CD14-positive monocyte (primary cell): ENCODE measurements around the gene ADAMTS15. TPM values are rescaled to one million over a fixed set of nuclear protein-coding genes. Genes with fewer than 3 reads are reported as not detected.
A peak's percentile ranks its signal among the peaks of the same experiment; 100 is the strongest.

Source experiments
- DNase-seq, 3 donors: peaks; one replicate each; pipeline ENCODE4 v3.0.0-alpha.2; 2011 to 2022
- H2AFZ ChIP-seq: 2 replicates; pipeline ENCODE4 v1.6.0; 2012; ENCODE audit warnings: mild to moderate bottlenecking, low read depth, low read length, inconsistent platforms; ENCODE audit not compliant: insufficient read depth, poor library complexity, severe bottlenecking
- H3K27ac ChIP-seq, 2 donors: 1 replicate in 1 of 2; 2 replicates in 1 of 2; pipeline ENCODE4 v1.5.1; 2012 to 2013; ENCODE audit warnings: low read length in 2 of 2, control low read depth in 1 of 2, inconsistent platforms in 1 of 2, low read depth in 1 of 2, mild to moderate bottlenecking in 1 of 2
- H3K27me3 ChIP-seq, 2 donors: one replicate each; pipeline versions ENCODE4 v1.6.0 to v1.6.1; 2011 to 2013; ENCODE audit warnings: low read length in 2 of 2; ENCODE audit not compliant: control insufficient read depth in 2 of 2, insufficient read depth in 2 of 2
- H3K36me3 ChIP-seq, 2 donors: replicated peaks in 1 of 2; 1 replicate in 1 of 2; 2 replicates in 1 of 2; pipeline versions ENCODE4 v1.5.1 to v1.6.1; 2012 to 2013; ENCODE audit warnings: low read length in 2 of 2, control low read depth in 1 of 2, inconsistent platforms in 1 of 2, mild to moderate bottlenecking in 1 of 2; ENCODE audit not compliant: insufficient read depth in 2 of 2, control insufficient read depth in 1 of 2
- H3K4me1 ChIP-seq, 2 donors: 1 replicate in 1 of 2; 2 replicates in 1 of 2; pipeline versions ENCODE4 v1.5.1 to v1.6.1; 2012 to 2013; ENCODE audit warnings: low read length in 2 of 2, control low read depth in 1 of 2, inconsistent platforms in 1 of 2, mild to moderate bottlenecking in 1 of 2, moderate library complexity in 1 of 2; ENCODE audit not compliant: insufficient read depth in 2 of 2, control insufficient read depth in 1 of 2
- H3K4me2 ChIP-seq: replicated peaks from 2 replicates; pipeline ENCODE3; 2012; ENCODE audit warnings: low read length, moderate library complexity, mild to moderate bottlenecking; ENCODE audit not compliant: poor library complexity, severe bottlenecking; ENCODE audit errors: extremely low read depth
- H3K4me3 ChIP-seq, 3 experiments: fragments of 200-600 bp in 1 of 3; sonication (generic) in 1 of 3; replicated peaks in 1 of 3; 1 replicate in 2 of 3; 2 replicates in 1 of 3; pipeline ENCODE4 v1.5.1; 2011 to 2013; ENCODE audit warnings: low read length in 3 of 3, mild to moderate bottlenecking in 3 of 3, control low read depth in 2 of 3, low read depth in 2 of 3, inconsistent platforms in 1 of 3, moderate library complexity in 1 of 3
- H3K79me2 ChIP-seq: 2 replicates; pipeline ENCODE4 v1.6.0; 2012; ENCODE audit warnings: mild to moderate bottlenecking, control low read depth, inconsistent platforms, low read length, moderate library complexity; ENCODE audit not compliant: insufficient read depth
- H3K9ac ChIP-seq: 2 replicates; pipeline ENCODE4 v1.6.0; 2017; ENCODE audit warnings: low read length, mild to moderate bottlenecking; ENCODE audit not compliant: insufficient read depth, poor library complexity, severe bottlenecking
- H3K9me3 ChIP-seq, 2 donors: replicated peaks in 1 of 2; 1 replicate in 1 of 2; 2 replicates in 1 of 2; pipeline versions ENCODE4 v1.5.1 to v1.6.1; 2012 to 2013; ENCODE audit warnings: low read length in 2 of 2, control low read depth in 1 of 2; ENCODE audit not compliant: control insufficient read depth in 1 of 2, insufficient read depth in 1 of 2
- H4K20me1 ChIP-seq: 2 replicates; pipeline ENCODE4 v1.6.0; 2012; ENCODE audit warnings: mild to moderate bottlenecking, low read length, control low read depth, moderate library complexity; ENCODE audit not compliant: insufficient read depth
- H3K27ac Mint-ChIP-seq, 7 donors: one replicate each; pipeline ENCODE4 v1.8.0; 2020; ENCODE audit warnings: mild to moderate bottlenecking in 7 of 7, mixed read lengths in 7 of 7, moderate library complexity in 6 of 7, inconsistent platforms in 2 of 7
- H3K27me3 Mint-ChIP-seq, 3 donors: one replicate each; pipeline ENCODE4 v1.8.0; 2021 to 2022; ENCODE audit warnings: low read depth in 3 of 3, mild to moderate bottlenecking in 3 of 3, mixed read lengths in 3 of 3, moderate library complexity in 3 of 3, inconsistent platforms in 1 of 3
- H3K36me3 Mint-ChIP-seq, 2 donors: one replicate each; pipeline ENCODE4 v1.8.0; 2020; ENCODE audit warnings: mixed read lengths in 2 of 2, inconsistent platforms in 1 of 2, mild to moderate bottlenecking in 1 of 2
- H3K4me1 Mint-ChIP-seq: one replicate; pipeline ENCODE4 v1.8.0; 2020; ENCODE audit warnings: mild to moderate bottlenecking, mixed read lengths
- H3K4me3 Mint-ChIP-seq, 2 donors: one replicate each; pipeline ENCODE4 v1.8.0; 2020; ENCODE audit warnings: mild to moderate bottlenecking in 2 of 2, mixed read lengths in 2 of 2, moderate library complexity in 1 of 2
- H3K9me3 Mint-ChIP-seq, 7 donors: one replicate each; pipeline ENCODE4 v1.8.0; 2020 to 2022; ENCODE audit warnings: mixed read lengths in 7 of 7, mild to moderate bottlenecking in 6 of 7, moderate library complexity in 6 of 7, inconsistent platforms in 2 of 7
- CTCF ChIP-seq: fragments of 200-600 bp; IDR thresholded peaks from one replicate; pipeline ENCODE4 v1.8.0; 2022; ENCODE audit warnings: antibody characterized with exemption, mild to moderate bottlenecking
- WGBS: methylation state at CpG from one replicate; pipeline ENCODE4 v1.1.5; 2013; ENCODE audit warnings: missing lambda C conversion rate; ENCODE audit not compliant: insufficient coverage; 5-methylcytosine and 5-hydroxymethylcytosine counted together
- intact Hi-C, 2 donors: fragments of 100-400 bp; cut with micrococcal nuclease; formaldehyde crosslinking; loops; one replicate each; pipeline versions ENCODE4 v1.15.0 to v1.15.1; 2023
- polyA plus RNA-seq, 3 donors: library from polyadenylated mRNA; depleted of rRNA in 1 of 3; unstranded in 2 of 3; stranded (reverse) in 1 of 3; fragments of 300-500 nt in 2 of 3; fragments of >200 nt in 1 of 3; fragmentation: Illumina TruSeq in 2 of 3; gene quantifications; 1 replicate in 2 of 3; 2 replicates in 1 of 3; pipeline ENCODE4 v1.2.3, GENCODE V29; 2012 to 2021

ADAMTS15 gene
- polyA plus RNA-seq, 3 donors: not detected

- WGBS: 100% methylated on average over 3 of the region's 8 CpGs
- Histone ChIP-seq H3K79me2 (no peaks in the 10 kb centered on the region), H3K36me3 (no peaks in the 10 kb centered on the region), H3K4me3 (no peak overlapping the region), H3K27me3 (peaks cover 5 to 25% of the 10 kb centered on the region in 2 donors), H3K4me1 (peaks cover 8 to 10% of the 10 kb centered on the region in 2 donors), H4K20me1 (no peaks in the 10 kb centered on the region), H3K9me3 (peaks cover 0 to 2% of the 10 kb centered on the region in 2 donors), H3K4me2 (no peak overlapping the region), H3K9ac (no peak overlapping the region), H3K27ac (no peak overlapping the region), H2AFZ (no peak overlapping the region)
- peaks cover 33 to 49% (median 43%) of the 10 kb centered on the region in 3 donors for H3K27me3 Mint-ChIP-seq
- intact Hi-C loops: no loop called here
- peak overlapping the region in 1 of 2 donors; percentile 59 for H3K4me3 Mint-ChIP-seq
- H3K4me1 Mint-ChIP-seq: peaks cover 8% of the 10 kb centered on the region
- TF ChIP-seq CTCF: no peak
- no peaks in the 10 kb centered on the region for H3K9me3 Mint-ChIP-seq
- no peak for DNase-seq
- no peak overlapping the region for H3K27ac Mint-ChIP-seq
- H3K36me3 Mint-ChIP-seq: no peaks in the 10 kb centered on the region
These were observed 26.7 kb upstream of the ADAMTS15 start for GRCh38 chr11:130421697-130422096.

- Histone ChIP-seq H3K4me2 (no peak overlapping the region), H3K4me3 (no peak overlapping the region), H3K27ac (no peak overlapping the region), H3K9me3 (peaks cover 0 to 8% of the 10 kb centered on the region in 2 donors), H3K9ac (no peak overlapping the region), H2AFZ (no peak overlapping the region), H3K4me1 (peaks cover 8 to 10% of the 10 kb centered on the region in 2 donors), H3K27me3 (peaks cover 12 to 32% of the 10 kb centered on the region in 2 donors), H3K79me2 (no peaks in the 10 kb centered on the region), H4K20me1 (no peaks in the 10 kb centered on the region), H3K36me3 (no peaks in the 10 kb centered on the region)
- no peak for TF ChIP-seq CTCF
- Mint-ChIP-seq H3K4me1 (peaks cover 8% of the 10 kb centered on the region), H3K27me3 (peaks cover 40 to 56% (median 50%) of the 10 kb centered on the region in 3 donors), H3K4me3 (no peak overlapping the region), H3K27ac (no peak overlapping the region), H3K36me3 (peaks cover 0 to 2% of the 10 kb centered on the region in 2 donors), H3K9me3 (peaks cover 0 to 5% (median 3%) of the 10 kb centered on the region in 7 donors)
- WGBS: 94% methylated on average over 7 of the region's 22 CpGs
- intact Hi-C loops: no loop called here
- no peak for DNase-seq
These were observed 26.0 kb upstream of the ADAMTS15 start for GRCh38 chr11:130422251-130422995.
